ENCODE measurements around the gene SLC45A2. TPM values are rescaled to one million over a fixed set of nuclear protein-coding genes. Genes with fewer than 3 reads are reported as not detected.

The SLC45A2 gene
- total RNA-seq, 1 experiment from 2014 or later, result not detected

DNA sequence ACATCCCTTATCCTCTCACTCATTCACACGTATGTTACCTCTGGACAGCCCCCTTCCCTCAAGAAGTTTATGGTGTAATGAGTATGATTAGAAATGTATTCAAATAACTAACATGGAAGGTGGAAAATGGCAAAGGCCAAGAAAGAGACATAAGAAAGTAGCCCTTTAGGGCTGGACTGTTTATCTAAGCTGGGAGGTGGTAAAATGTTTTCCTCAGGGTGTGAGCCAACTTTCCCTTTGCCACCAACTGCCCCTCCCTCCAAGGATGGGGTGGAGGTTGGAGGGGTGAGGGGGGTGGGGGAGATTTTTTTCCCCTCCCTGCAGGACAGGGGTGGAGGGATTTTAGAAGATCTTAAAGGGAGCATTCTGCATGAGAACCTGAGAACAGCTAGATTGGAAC lies 8.2 kb downstream of the SLC45A2 start:
- Histone ChIP-seq H3K9ac (ENCODE audit: extremely low read depth, insufficient read length, low read length) (no peak overlapping the region), H3K23me2 (ENCODE audit: insufficient read length, low read depth, low read length, poor library complexity, severe bottlenecking) (no peaks in the 10 kb centered on the region), H4K8ac (replicated peaks; ENCODE audit: insufficient read length, low read depth, low read length) (no peak overlapping the region), H2BK12ac (ENCODE audit: insufficient read length, low read depth, low read length) (no peak overlapping the region), H3K23ac (ENCODE audit: insufficient read length, low read depth, low read length) (no peak overlapping the region), H2BK15ac (ENCODE audit: low read depth, low read length) (no peak overlapping the region), H2AFZ (ENCODE audit: low read length) (no peak overlapping the region), H3T11ph (ENCODE audit: low read length) (no peak overlapping the region), H4K20me1 (ENCODE audit: control insufficient read depth, insufficient read depth, insufficient read length) (no peaks in the 10 kb centered on the region), H3K79me1 (ENCODE audit: insufficient read depth, low read depth, low read length, poor library complexity, severe bottlenecking) (no peaks in the 10 kb centered on the region), H3K79me2 (ENCODE audit: insufficient read depth, low read length) (no peaks in the 10 kb centered on the region), H2AK5ac (ENCODE audit: insufficient read length, low read length) (no peak overlapping the region), H2BK5ac (ENCODE audit: insufficient read length, low read length) (no peak overlapping the region), H4K5ac (ENCODE audit: insufficient read length, low read depth, low read length) (no peak overlapping the region), H4K91ac (ENCODE audit: insufficient read length, low read depth, low read length) (no peak overlapping the region), H3K9me3 (ENCODE audit: control insufficient read depth, low read depth, low read length) (no peaks in the 10 kb centered on the region), H3K4me2 (ENCODE audit: insufficient read depth, insufficient read length, low read length) (no peak overlapping the region), H3K27ac (ENCODE audit: insufficient read length, low read depth, low read length) (no peak overlapping the region), H3K56ac (ENCODE audit: insufficient read length, low read depth, low read length) (no peak overlapping the region), H3K4ac (ENCODE audit: low read depth, low read length) (no peak overlapping the region), H3K18ac (ENCODE audit: insufficient read length, low read depth, low read length) (no peak overlapping the region), H3K4me1 (ENCODE audit: insufficient read depth, low read length) (peaks cover 8% of the 10 kb centered on the region; the same call in 1 of the 2 replicates), H2BK120ac (ENCODE audit: low read depth, low read length, poor library complexity, severe bottlenecking) (no peak overlapping the region), H3K27me3 (ENCODE audit: insufficient read depth, low read length) (no peaks in the 10 kb centered on the region), H2BK20ac (ENCODE audit: low read depth, low read length, poor library complexity, severe bottlenecking) (no peak overlapping the region), H3K14ac (ENCODE audit: insufficient read depth, low read length) (no peak overlapping the region)
- Mint-ChIP-seq H3K4me1 (peaks cover 47 to 66% of the 10 kb centered on the region in 2 experiments), H3K9me3 (no peaks in the 10 kb centered on the region), H3K27ac (no peak overlapping the region), H3K4me3 (no peak overlapping the region), H3K27me3 (ENCODE audit: low read depth) (no peaks in the 10 kb centered on the region), H3K36me3 (ENCODE audit: insufficient read depth in 1 of 3, low read depth in 3 of 3) (peaks cover 0 to 3% (median 0%) of the 10 kb centered on the region in 3 experiments; a peak in 1 of 7 replicates)
- WGBS (ENCODE audit: extremely low coverage, insufficient read length, low lambda C conversion rate), result no CpG with 5 or more reads among the region's 1 CpG
- DNase-seq, result no peak
- TF ChIP-seq CTCF (conservative IDR thresholded peaks at IDR 0.05), result no peak
